IPS-NIHi7 (cell line): ENCODE data around the gene DNAJB11.

Experiments
- DNase-seq: peaks from one replicate; pipeline ENCODE4 v3.0.0; 2012; ENCODE audit warnings: mixed read lengths; ENCODE audit errors: extremely low spot score

DNAJB11 gene

GRCh38 chr3:186596568-186597287 is 26.2 kb downstream of the DNAJB11 start:
- DNase-seq, result no peak

DNA sequence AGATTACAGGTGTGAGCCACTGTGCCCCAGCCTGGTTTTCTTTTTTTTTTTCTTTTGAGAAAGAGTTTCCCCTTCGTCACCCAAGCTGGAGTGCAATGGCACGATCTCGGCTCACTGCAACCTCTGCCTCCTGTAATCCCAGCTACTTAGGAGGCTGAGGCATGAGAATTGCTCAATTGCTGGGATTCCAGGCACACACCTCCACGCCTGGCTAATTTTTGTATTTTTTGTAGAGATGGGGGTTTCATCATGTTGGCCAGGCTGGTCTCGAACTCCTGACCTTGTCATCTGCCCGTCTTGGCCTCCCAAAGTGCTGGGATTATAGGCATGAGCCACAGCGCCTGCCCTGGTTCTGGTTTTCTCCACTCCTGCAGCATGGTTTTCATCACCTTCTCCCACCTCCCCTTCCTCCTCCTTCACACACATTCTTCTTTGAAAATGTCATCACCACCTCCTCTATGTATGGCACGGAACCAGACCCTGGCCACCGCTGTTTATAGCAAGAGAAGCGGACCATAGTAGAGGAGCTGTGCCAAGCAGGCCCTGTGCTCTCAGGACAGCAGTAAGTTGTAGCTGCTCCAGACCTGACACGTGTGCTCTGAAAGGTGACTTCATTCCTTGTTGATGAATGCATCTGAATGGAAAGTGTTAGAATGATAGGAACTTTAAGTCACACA is 27.7 kb downstream of the DNAJB11 start:
- DNase-seq, result no peak

- DNase-seq, result no peak
Observed at GRCh38 chr3:186598794-186599141, 28.2 kb downstream of the DNAJB11 start.

GRCh38 chr3:186599142-186599784 is 28.7 kb downstream of the DNAJB11 start:
- DNase-seq, result no peak

- DNase-seq, result no peak
Observed at GRCh38 chr3:186599785-186600166, 29.3 kb downstream of the DNAJB11 start.

DNA sequence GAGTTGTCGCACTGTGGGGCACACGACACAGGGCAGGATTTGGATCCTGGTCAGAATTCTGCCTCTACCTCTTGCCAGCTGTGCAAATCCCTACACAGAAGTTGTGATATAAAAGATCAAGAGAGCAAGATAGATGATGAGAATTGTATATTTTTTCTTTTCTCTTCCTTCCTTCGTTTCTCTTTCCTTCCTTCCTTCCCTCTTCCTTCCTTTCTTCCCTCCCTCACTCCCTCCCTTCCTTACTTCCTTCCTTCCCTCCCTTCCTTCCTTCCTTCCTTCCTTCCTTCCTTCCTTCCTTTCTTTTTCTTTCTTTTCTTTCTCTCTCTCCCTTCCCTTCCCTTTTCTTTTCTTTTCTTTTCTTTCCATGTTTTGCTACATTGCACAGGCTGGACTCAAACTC is 30.4 kb downstream of the DNAJB11 start:
- no peak for DNase-seq

DNA sequence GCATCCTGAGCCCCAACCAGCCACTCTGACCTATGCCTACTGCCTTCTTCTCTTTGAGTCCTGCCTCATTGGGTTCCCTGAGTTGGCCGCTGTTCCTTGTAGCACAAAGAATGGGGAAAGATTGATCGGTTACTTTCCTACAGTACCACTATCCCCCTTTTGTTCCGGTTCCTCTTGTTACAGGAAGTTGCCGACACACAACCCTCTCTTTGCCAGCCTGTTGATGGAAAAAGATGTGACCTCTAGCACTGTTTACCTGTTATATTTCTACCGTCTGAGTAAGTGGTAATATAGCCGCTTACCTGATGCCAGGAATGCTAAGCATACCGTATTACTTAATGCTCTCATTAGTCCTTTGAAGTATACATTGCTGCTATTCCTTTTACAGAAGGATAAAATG is 32.6 kb downstream of the DNAJB11 start:
- DNase-seq, result no peak

- no peak for DNase-seq
Observed at GRCh38 chr3:186605078-186605477, 34.6 kb downstream of the DNAJB11 start.

DNA sequence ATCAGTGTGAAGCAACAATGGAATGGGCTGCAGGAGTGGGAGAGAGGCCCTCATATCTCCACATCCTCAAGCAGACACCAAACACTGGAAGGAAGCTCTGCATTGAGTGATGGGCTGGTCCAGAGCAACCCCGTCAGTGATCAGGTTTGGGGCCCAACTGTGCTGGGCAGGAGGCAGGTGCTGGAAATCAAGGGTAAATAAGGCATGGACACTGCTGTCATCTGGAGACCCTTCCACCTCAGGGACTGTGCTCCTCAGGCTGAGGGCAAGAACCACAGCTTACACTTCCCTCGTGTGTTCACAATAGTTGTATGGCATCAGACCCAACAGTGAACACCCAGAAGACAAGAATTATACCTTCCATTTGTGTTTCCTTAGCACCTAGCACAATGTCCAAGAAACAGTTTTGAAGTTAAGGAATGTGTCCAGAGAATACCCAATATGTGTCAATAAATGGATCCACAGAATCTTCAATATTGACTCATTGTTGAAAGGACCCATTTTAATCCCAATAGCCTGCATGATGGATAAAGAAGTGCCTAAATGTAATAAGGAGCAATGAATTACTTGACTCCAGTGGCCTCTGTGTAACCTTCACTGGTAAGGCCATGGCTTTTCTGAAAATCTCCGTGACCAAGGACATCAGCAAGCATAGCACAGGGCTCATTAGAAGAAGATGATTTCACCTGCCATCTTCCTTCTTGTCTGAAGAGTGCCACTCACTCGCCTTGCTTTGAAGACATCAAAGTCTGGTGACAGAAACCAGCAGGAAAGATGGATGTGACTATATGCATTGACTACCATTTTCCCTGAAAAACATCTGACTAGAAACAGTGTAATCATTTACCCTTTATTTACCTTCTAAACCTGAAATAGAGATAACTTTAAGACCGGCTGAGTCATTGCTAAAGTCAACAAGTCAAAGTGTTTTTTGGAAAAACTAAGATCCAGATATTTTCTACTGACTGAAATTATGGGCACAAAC is 35.3 kb downstream of the DNAJB11 start:
- DNase-seq, result no peak

- no peak for DNase-seq
Observed at GRCh38 chr3:186608624-186609215, 38.2 kb downstream of the DNAJB11 start.

GRCh38 chr3:186609247-186609868 is 38.8 kb downstream of the DNAJB11 start:
- peak; percentile 31 for DNase-seq

DNA sequence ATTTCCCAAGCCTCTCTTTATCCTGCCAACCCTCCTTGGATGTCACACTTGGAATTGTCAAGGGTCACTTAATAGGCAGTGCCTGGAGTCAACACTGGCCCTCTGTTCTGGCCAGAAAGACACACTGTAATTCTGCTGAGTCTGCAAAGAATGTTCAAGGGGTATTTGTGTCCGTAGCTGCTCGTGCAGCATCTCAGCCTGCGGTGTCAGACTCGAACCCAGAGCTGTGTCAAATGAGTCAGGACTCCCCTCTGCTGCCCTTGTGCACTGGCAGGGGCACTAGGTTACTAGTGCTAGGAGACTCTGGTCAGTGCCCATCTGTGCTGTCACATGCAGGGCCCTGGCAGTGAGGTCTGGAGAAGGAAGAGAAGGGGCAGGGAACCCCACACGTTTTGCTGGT is 41.5 kb downstream of the DNAJB11 start:
- no peak for DNase-seq

GRCh38 chr3:186612721-186613636 is 42.5 kb downstream of the DNAJB11 start, which contains the start of gene AHSG:
AHSG (plus strand) TSS chr3:186613060; CDS start chr3:186613142, 82 bp downstream.
- DNase-seq, result no peak

DNA sequence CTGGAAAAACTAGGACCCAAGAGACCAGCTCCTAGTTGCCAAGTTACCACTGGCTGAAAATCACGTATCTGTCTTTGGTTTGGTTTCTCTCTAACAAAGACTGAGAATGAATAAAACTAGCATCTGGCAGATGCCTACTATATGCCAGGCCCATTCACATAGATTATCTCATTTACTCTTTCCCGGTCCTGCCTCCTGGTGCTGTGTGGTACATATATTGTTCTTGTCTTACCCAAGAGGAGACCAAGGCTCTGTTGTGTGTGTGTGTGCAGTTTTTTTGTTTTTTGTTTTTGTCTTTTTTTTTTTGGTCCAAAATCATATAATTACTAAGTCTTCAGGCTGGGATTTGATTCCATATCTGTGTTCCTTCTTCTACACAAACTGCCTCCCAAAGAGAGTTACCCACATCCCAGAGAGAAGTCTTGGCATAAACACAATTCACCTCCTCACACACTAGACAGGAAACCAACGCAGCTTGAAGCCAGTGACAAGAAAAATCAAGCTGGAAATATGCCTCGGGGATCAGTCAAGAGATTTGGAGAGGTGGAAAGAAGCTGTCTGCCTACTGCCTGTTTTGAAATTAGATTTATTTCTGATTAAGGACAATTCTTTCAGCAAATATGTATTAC is 43.2 kb downstream of the DNAJB11 start:
- no peak for DNase-seq

- DNase-seq, result no peak
Observed at GRCh38 chr3:186614266-186614596, 43.7 kb downstream of the DNAJB11 start.

- peak; percentile 91 for DNase-seq
Observed at GRCh38 chr3:186614597-186615483, 44.3 kb downstream of the DNAJB11 start.

DNA sequence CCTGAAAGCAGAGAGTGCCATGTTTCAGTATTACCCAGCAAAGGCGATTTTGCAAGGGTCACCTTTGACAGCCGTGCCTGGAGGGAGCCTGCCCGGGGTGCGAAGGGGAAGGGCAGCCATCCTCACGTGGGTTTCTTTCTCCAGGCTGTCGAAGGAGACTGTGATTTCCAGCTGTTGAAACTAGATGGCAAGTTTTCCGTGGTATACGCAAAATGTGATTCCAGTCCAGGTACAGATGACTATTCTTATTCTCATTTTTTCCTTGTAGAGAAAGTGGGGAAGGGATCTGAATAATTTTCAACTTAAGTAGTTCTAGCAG is 45.7 kb downstream of the DNAJB11 start:
- no peak for DNase-seq
